SK-N-SH (cell line): ENCODE results near the gene CD300H.

ENCODE experiments used
- CHD2 ChIP-seq: fragments of 150-350 bp; IDR thresholded peaks from 2 replicates; pipeline ENCODE4 v1.6.1; 2018; ENCODE audit warnings: low read length; ENCODE audit not compliant: partially characterized antibody
- CTCF ChIP-seq: fragments of 200-600 bp; sonication (generic); IDR thresholded peaks from 2 replicates; pipeline ENCODE4 v1.6.1; 2017; ENCODE audit warnings: antibody characterized with exemption, mild to moderate bottlenecking, moderate library complexity
- EP300 ChIP-seq, 2 experiments: IDR thresholded peaks; 2 replicates each; pipeline versions ENCODE4 v1.4.0 to v1.6.1; 2012; ENCODE audit warnings: borderline replicate concordance in 1 of 2, low read depth in 1 of 2, low read length in 1 of 2
- FOXJ3 ChIP-seq: sonication (generic); formaldehyde crosslinking; IDR thresholded peaks from 2 replicates; pipeline ENCODE4 v1.5.1; 2020; ENCODE audit warnings: mild to moderate bottlenecking, missing genetic modification reagents
- FOXM1 ChIP-seq: IDR thresholded peaks from 2 replicates; pipeline ENCODE4 v1.4.0; 2012; ENCODE audit warnings: low read depth, mild to moderate bottlenecking
- GABPA ChIP-seq: IDR thresholded peaks from 2 replicates; pipeline ENCODE4 v1.4.0; 2012; ENCODE audit warnings: low read depth, mild to moderate bottlenecking
- MXI1 ChIP-seq: IDR thresholded peaks from 2 replicates; pipeline ENCODE4 v1.6.1; 2012; ENCODE audit warnings: mild to moderate bottlenecking, low read depth, low read length, improper control_type of control experiment
- POLR2AphosphoS5 ChIP-seq: IDR thresholded peaks from 2 replicates; pipeline ENCODE4 v1.6.1; 2012; ENCODE audit warnings: low read depth, low read length
- RAD21 ChIP-seq: IDR thresholded peaks from 2 replicates; pipeline ENCODE4 v1.6.1; 2012; ENCODE audit warnings: mild to moderate bottlenecking, low read length
- RFX5 ChIP-seq: IDR thresholded peaks from 2 replicates; pipeline ENCODE4 v1.6.1; 2012; ENCODE audit warnings: mild to moderate bottlenecking, improper control_type of control experiment, low read length
- SMC3 ChIP-seq: IDR thresholded peaks from 2 replicates; pipeline ENCODE4 v1.6.1; 2012; ENCODE audit warnings: low read depth, low read length, improper control_type of control experiment
- USF1 ChIP-seq: IDR thresholded peaks from 2 replicates; pipeline ENCODE4 v1.4.0; 2012; ENCODE audit warnings: low read depth, borderline replicate concordance
- YY1 ChIP-seq: IDR thresholded peaks from 2 replicates; pipeline ENCODE4 v1.4.0; 2012; ENCODE audit warnings: low read depth, mild to moderate bottlenecking
- TF ChIP-seq, protein P1 (sequence below): IDR thresholded peaks from 2 replicates; pipeline ENCODE4 v1.6.1; 2012; ENCODE audit warnings: mild to moderate bottlenecking, low read depth, low read length, moderate library complexity

- TF ChIP-seq CTCF (no peak), EP300 (IDR thresholded peaks at IDR 0.05; ENCODE audit: borderline replicate concordance in 1 of 2, low read depth in 1 of 2, low read length in 1 of 2) (no peak), RAD21 (no peak), USF1 (no peak), GABPA (no peak), POLR2AphosphoS5 (no peak), FOXM1 (no peak), SMC3 (no peak), FOXJ3 (CRISPR knock-in tag) (no peak), MXI1 (no peak), YY1 (no peak), RFX5 (no peak), CHD2 (no peak)
- TF ChIP-seq, protein P1, sequence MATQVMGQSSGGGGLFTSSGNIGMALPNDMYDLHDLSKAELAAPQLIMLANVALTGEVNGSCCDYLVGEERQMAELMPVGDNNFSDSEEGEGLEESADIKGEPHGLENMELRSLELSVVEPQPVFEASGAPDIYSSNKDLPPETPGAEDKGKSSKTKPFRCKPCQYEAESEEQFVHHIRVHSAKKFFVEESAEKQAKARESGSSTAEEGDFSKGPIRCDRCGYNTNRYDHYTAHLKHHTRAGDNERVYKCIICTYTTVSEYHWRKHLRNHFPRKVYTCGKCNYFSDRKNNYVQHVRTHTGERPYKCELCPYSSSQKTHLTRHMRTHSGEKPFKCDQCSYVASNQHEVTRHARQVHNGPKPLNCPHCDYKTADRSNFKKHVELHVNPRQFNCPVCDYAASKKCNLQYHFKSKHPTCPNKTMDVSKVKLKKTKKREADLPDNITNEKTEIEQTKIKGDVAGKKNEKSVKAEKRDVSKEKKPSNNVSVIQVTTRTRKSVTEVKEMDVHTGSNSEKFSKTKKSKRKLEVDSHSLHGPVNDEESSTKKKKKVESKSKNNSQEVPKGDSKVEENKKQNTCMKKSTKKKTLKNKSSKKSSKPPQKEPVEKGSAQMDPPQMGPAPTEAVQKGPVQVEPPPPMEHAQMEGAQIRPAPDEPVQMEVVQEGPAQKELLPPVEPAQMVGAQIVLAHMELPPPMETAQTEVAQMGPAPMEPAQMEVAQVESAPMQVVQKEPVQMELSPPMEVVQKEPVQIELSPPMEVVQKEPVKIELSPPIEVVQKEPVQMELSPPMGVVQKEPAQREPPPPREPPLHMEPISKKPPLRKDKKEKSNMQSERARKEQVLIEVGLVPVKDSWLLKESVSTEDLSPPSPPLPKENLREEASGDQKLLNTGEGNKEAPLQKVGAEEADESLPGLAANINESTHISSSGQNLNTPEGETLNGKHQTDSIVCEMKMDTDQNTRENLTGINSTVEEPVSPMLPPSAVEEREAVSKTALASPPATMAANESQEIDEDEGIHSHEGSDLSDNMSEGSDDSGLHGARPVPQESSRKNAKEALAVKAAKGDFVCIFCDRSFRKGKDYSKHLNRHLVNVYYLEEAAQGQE, result no peak
Measured at GRCh38 chr17:74595037-74595750, 27.9 kb upstream of the CD300H start.
